B cell (primary cell): Measurements from ENCODE around the gene PITHD1. TPM values are rescaled to one million over a fixed set of nuclear protein-coding genes. Genes with fewer than 3 reads are reported as not detected.
"Not testable (repeated sequence)": the region's sequence is repeated elsewhere in the genome, so short reads cannot be mapped to it uniquely, and the experiment has no call there.

Source experiments
- ATAC-seq: fragments of 200-7000 bp; cut with Tn5 transposase; one replicate; pipeline ENCODE4 v1.10.0; 2021; ENCODE audit warnings: low read depth, mild to moderate bottlenecking, moderate number of reproducible peaks, moderate library complexity
- CTCF ChIA-PET: fragments of 350-600 bp; sonication (Branson Sonifier 250); formaldehyde crosslinking; loops from one replicate; lab custom pipeline; 2021; ENCODE audit warnings: antibody characterized with exemption, inconsistent platforms; lab: Charles Lee
- POLR2A ChIA-PET: fragments of 350-600 bp; sonication (Branson Sonifier 250); formaldehyde crosslinking; loops from one replicate; lab custom pipeline; 2021; ENCODE audit warnings: antibody characterized with exemption; lab: Charles Lee
- DNase-seq: peaks from one replicate; pipeline ENCODE4 v3.0.0; 2013
- H2AFZ ChIP-seq: 2 replicates; pipeline ENCODE4 v1.6.1; 2012; ENCODE audit warnings: mild to moderate bottlenecking, low read depth, low read length; ENCODE audit not compliant: insufficient read depth, poor library complexity, severe bottlenecking
- H3K27ac ChIP-seq, 2 donors: 1 replicate in 1 of 2; 2 replicates in 1 of 2; pipeline ENCODE4 v1.5.1; 2012 to 2013; ENCODE audit warnings: low read length in 2 of 2, mild to moderate bottlenecking in 2 of 2, moderate library complexity in 1 of 2
- H3K27me3 ChIP-seq, 4 experiments: fragments of 200-600 bp in 1 of 4; sonication (generic) in 1 of 4; replicated peaks in 1 of 4; 1 replicate in 2 of 4; 2 replicates in 2 of 4; pipeline versions ENCODE4 v1.6.1 to v1.7.0; 2013 to 2016; ENCODE audit warnings: low read length in 3 of 4, mild to moderate bottlenecking in 2 of 4, mixed read lengths in 1 of 4, moderate library complexity in 1 of 4; ENCODE audit not compliant: insufficient read depth in 4 of 4, control insufficient read depth in 3 of 4; ENCODE audit errors: control extremely low read depth in 1 of 4
- H3K36me3 ChIP-seq, 2 experiments: replicated peaks in 1 of 2; 1 replicate in 1 of 2; 2 replicates in 1 of 2; pipeline versions ENCODE4 v1.6.1 to v1.7.1; 2013; ENCODE audit warnings: low read length in 1 of 2; ENCODE audit not compliant: insufficient read depth in 2 of 2, control insufficient read depth in 1 of 2; ENCODE audit errors: control extremely low read depth in 1 of 2, extremely low read depth in 1 of 2
- H3K4me1 ChIP-seq, 2 donors: fragments of 200-600 bp in 1 of 2; sonication (generic) in 1 of 2; 1 replicate in 1 of 2; 2 replicates in 1 of 2; pipeline versions ENCODE4 v1.5.1 to v1.6.1; 2013 to 2017; ENCODE audit warnings: low read length in 2 of 2; ENCODE audit not compliant: control insufficient read depth in 2 of 2, insufficient read depth in 2 of 2
- H3K4me2 ChIP-seq: replicated peaks from 2 replicates; pipeline ENCODE3; 2012; ENCODE audit warnings: mild to moderate bottlenecking, low read depth, low read length; ENCODE audit not compliant: poor library complexity, severe bottlenecking
- H3K4me3 ChIP-seq, 5 experiments: fragments of 200-600 bp in 1 of 5; sonication (generic) in 1 of 5; 1 replicate in 3 of 5; 2 replicates in 2 of 5; pipeline versions ENCODE4 v1.5.1 to v1.7.0; 2011 to 2016; ENCODE audit warnings: low read length in 4 of 5, mild to moderate bottlenecking in 4 of 5, low read depth in 2 of 5, control low read depth in 1 of 5, moderate library complexity in 1 of 5; ENCODE audit not compliant: insufficient read depth in 1 of 5; ENCODE audit errors: control extremely low read depth in 1 of 5, extremely low read depth in 1 of 5
- H3K79me2 ChIP-seq: fragments of 200-600 bp; sonication (generic); one replicate; pipeline ENCODE4 v1.6.0; 2016; ENCODE audit warnings: low read length; ENCODE audit not compliant: control insufficient read depth, insufficient read depth
- H3K9ac ChIP-seq: fragments of 200-600 bp; sonication (generic); 2 replicates; pipeline ENCODE4 v1.6.1; 2017; ENCODE audit warnings: mild to moderate bottlenecking, low read length, moderate library complexity
- H3K9me3 ChIP-seq, 3 donors: one replicate each; pipeline versions ENCODE4 v1.6.1 to v1.7.1; 2013; ENCODE audit warnings: low read length in 2 of 3; ENCODE audit not compliant: control insufficient read depth in 2 of 3, insufficient read depth in 1 of 3; ENCODE audit errors: control extremely low read depth in 1 of 3
- H4K20me1 ChIP-seq: 2 replicates; pipeline ENCODE4 v1.6.0; 2012; ENCODE audit warnings: mild to moderate bottlenecking, low read length; ENCODE audit not compliant: insufficient read depth, control insufficient read depth, poor library complexity, severe bottlenecking
- H3K27ac Mint-ChIP-seq: one replicate; pipeline ENCODE4 v1.8.0; 2021; ENCODE audit warnings: mixed read lengths
- H3K27me3 Mint-ChIP-seq: one replicate; pipeline ENCODE4 v1.8.0; 2021; ENCODE audit warnings: mixed read lengths
- H3K4me1 Mint-ChIP-seq: one replicate; pipeline ENCODE4 v1.8.0; 2021; ENCODE audit warnings: mixed read lengths
- H3K4me3 Mint-ChIP-seq: one replicate; pipeline ENCODE4 v1.8.0; 2021; ENCODE audit warnings: mixed read lengths
- H3K9me3 Mint-ChIP-seq: one replicate; pipeline ENCODE4 v1.8.0; 2022; ENCODE audit warnings: mixed read lengths; ENCODE audit not compliant: insufficient read depth
- CTCF ChIP-seq: fragments of 200-600 bp; IDR thresholded peaks from one replicate; pipeline ENCODE4 v1.8.0; 2022; ENCODE audit warnings: antibody characterized with exemption, mild to moderate bottlenecking
- WGBS: methylation state at CpG from one replicate; pipeline ENCODE4 v1.1.5; 2013; ENCODE audit warnings: missing lambda C conversion rate; ENCODE audit not compliant: insufficient coverage; 5-methylcytosine and 5-hydroxymethylcytosine counted together
- intact Hi-C: fragments of 100-400 bp; cut with micrococcal nuclease; formaldehyde crosslinking; loops from one replicate; pipeline ENCODE4 v1.10.0; 2022
- polyA plus RNA-seq: library from polyadenylated mRNA; depleted of rRNA; stranded (reverse); fragments of >200 nt; gene quantifications from 2 replicates; pipeline ENCODE4 v1.2.3, GENCODE V29; 2012
- total RNA-seq, 2 donors: library from RNA; stranded (reverse); fragments of 120-200 nt in 1 of 2; gene quantifications; 1 replicate in 1 of 2; 2 replicates in 1 of 2; pipeline versions ENCODE4 v1.2.3 to v1.2.4, GENCODE V29; 2013 to 2022

PITHD1 gene
- total and polyA plus RNA-seq, 2 donors (not counting 1 experiment from before 2014, with no cell fraction given) = 32.4 to 62.2 TPM

GRCh38 chr1:23802809-23803342 is 24.7 kb downstream of the PITHD1 start:
- DNase-seq, H3K4me3 Mint-ChIP-seq, H3K27me3 Mint-ChIP-seq, H3K27ac Mint-ChIP-seq, H3K27me3 ChIP-seq, H3K27ac ChIP-seq, H3K9me3 ChIP-seq, H4K20me1 ChIP-seq, H2AFZ ChIP-seq, ATAC-seq, H3K79me2 ChIP-seq, H3K9ac ChIP-seq, H3K9me3 Mint-ChIP-seq, H3K4me3 ChIP-seq, intact Hi-C loops, H3K4me2 ChIP-seq: not testable (repeated sequence)
- Histone ChIP-seq H3K36me3 (peaks cover 2 to 12% of the 10 kb centered on the region in 2 experiments), H3K4me1 (peaks cover 15 to 20% of the 10 kb centered on the region in 2 donors)
- H3K4me1 Mint-ChIP-seq = peaks cover 18% of the 10 kb centered on the region
- ChIA-PET CTCF (interaction anchor here (0.6 to 2.8 kb wide), 9 partner anchors 7 to 263 kb away, joined by 3 to 33 read pairs (median 3); partner anchors contain the start of genes CNR2 and HMGCL), POLR2A (interaction anchor here (0.7 kb wide), 1 partner anchor 165 kb away, joined by 3 read pairs; no protein-coding TSS in a partner anchor)
- WGBS = no CpG with 5 or more reads among the region's 7 CpGs

- ChIA-PET POLR2A (no interaction called here), CTCF (interaction anchor here (0.6 to 2.8 kb wide), 2 partner anchors 63 to 113 kb away, joined by 3 to 10 read pairs; no protein-coding TSS in a partner anchor)
- Histone ChIP-seq H3K27ac (no peak overlapping the region), H3K36me3 (peaks cover 2 to 18% of the 10 kb centered on the region in 2 experiments), H3K4me3 (no peak overlapping the region), H3K4me2 (no peak overlapping the region), H3K9me3 (peaks cover 0 to 3% (median 0%) of the 10 kb centered on the region in 3 donors), H2AFZ (no peak overlapping the region), H3K9ac (no peak overlapping the region), H4K20me1 (no peaks in the 10 kb centered on the region), H3K27me3 (no peaks in the 10 kb centered on the region), H3K79me2 (peaks cover 4% of the 10 kb centered on the region), H3K4me1 (peaks cover 15 to 20% of the 10 kb centered on the region in 2 donors)
- Mint-ChIP-seq H3K9me3 (no peaks in the 10 kb centered on the region), H3K4me3 (no peak overlapping the region), H3K4me1 (peaks cover 16% of the 10 kb centered on the region), H3K27me3 (no peaks in the 10 kb centered on the region), H3K27ac (no peak overlapping the region)
- 98% methylated on average over 4 of the region's 5 CpGs for WGBS
- ATAC-seq = no peak
- no peak for TF ChIP-seq CTCF
- no peak for DNase-seq
- intact Hi-C loops = no loop called here
These were observed 25.5 kb downstream of the PITHD1 start for GRCh38 chr1:23803674-23804073.
